ENCODE data around the gene SAMD4A. TPM values are rescaled to one million over a fixed set of nuclear protein-coding genes. Genes with fewer than 3 reads are reported as not detected.

Gene SAMD4A
- total RNA-seq, 4 donors from 2014 or later, result 2.9 to 19.5 (median 3.9) TPM

DNA sequence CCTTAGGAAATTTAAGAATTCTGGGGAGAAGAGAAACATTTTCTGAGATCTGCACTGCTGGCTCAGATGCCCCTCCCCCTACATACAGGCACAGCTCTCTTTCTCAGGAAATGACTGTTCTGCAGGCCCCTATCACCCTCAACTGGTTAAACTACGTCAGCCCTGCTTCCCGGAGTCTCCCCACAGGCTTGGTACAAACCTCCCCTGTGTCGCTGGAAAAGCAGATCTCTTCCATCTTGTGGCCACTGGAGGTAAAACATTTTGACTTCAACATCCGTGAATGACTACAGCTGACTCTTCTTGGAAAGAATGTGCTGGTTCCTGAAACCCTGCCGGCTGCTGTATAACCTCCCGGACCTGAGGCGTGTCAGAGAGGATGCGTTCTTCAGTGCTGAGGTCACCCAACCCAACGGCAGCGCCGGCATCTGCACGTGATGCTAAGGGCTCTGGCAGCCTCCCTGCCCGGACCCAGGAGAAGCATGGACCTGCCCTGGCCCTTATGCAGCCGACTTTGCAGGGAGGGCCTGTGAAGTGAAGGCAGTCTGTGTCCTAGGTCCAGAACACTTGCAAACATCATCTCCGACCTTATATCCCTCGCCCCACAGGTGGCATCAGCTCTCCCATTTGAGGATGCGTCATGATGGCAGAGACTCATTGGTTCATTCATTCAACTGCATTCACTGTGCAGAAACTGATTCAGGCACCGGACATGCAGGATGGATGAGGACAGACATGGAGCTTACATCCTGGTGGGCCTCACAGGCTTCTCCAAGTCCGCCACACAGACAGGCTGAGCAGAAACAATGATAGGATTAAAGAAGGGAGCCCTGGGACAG, 206.5 kb downstream of the SAMD4A start:
- peaks cover 0 to 16% (median 0%) of the 10 kb centered on the region in 4 donors for H3K27me3 ChIP-seq

DNA sequence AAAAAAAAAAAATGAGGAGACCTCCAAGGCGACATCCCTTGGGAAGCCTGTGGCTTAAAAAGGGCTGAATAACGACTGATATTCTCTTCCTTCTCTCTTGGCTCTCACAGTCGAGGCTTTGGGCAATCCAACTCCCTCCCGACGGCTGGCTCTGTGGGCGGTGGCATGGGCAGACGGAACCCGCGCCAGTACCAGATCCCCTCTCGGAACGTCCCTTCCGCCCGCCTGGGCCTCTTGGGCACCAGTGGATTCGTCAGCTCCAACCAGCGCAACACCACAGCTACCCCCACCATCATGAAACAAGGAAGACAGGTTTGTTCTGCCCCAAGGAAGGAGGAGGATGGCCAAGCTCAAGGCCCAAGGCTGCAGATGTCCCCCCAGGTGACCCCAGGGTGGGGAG, 207.9 kb downstream of the SAMD4A start:
- TF ChIP-seq CTCF (IDR thresholded peaks at IDR 0.05) (no peak), POLR2A (IDR thresholded peaks at IDR 0.05) (no peak)
- WGBS, 2 donors, result 83 to 87% methylated on average over 9 to 14 of the region's 15 CpGs
- DNase-seq, result no peak
- Histone ChIP-seq H3K4me1 (peaks cover 19 to 43% (median 22%) of the 10 kb centered on the region in 3 donors), H3K27me3 (peaks cover 0 to 16% (median 0%) of the 10 kb centered on the region in 4 donors), H3K4me3 (no peak overlapping the region), H3K9me3 (no peaks in the 10 kb centered on the region), H3K36me3 (peaks cover 0 to 16% (median 0%) of the 10 kb centered on the region in 3 donors), H3K27ac (no peak overlapping the region)
- intact Hi-C loops (cut with DNase I), result loop anchor here (5.0 to 10.0 kb wide), 2 partner anchors 130 to 208 kb away; partner anchors contain the start of genes GCH1 and SAMD4A

More for the DNA sequence above, 206.5 kb downstream of the SAMD4A start:
- peak; percentile 38 to 79 (median 64) for TF ChIP-seq CTCF (IDR thresholded peaks at IDR 0.05)
- no peak for TF ChIP-seq POLR2A (IDR thresholded peaks at IDR 0.05)
- intact Hi-C loops (cut with DNase I), result loop anchor here (5.0 to 10.0 kb wide), 2 partner anchors 131 to 206 kb away; partner anchors contain the start of genes GCH1 and SAMD4A
- Histone ChIP-seq H3K4me1 (peaks cover 19 to 43% (median 22%) of the 10 kb centered on the region in 3 donors), H3K27ac (peak overlapping the region; percentile 65 to 91 (median 86)), H3K36me3 (peaks cover 0 to 11% (median 0%) of the 10 kb centered on the region in 3 donors), H3K4me3 (peak overlapping the region in 1 of 4 donors; percentile 19), H3K9me3 (no peaks in the 10 kb centered on the region)
- 10 to 20% methylated on average over 5 to 6 of the region's 19 CpGs for WGBS, 2 donors
- peak; percentile 64 for DNase-seq

DNA sequence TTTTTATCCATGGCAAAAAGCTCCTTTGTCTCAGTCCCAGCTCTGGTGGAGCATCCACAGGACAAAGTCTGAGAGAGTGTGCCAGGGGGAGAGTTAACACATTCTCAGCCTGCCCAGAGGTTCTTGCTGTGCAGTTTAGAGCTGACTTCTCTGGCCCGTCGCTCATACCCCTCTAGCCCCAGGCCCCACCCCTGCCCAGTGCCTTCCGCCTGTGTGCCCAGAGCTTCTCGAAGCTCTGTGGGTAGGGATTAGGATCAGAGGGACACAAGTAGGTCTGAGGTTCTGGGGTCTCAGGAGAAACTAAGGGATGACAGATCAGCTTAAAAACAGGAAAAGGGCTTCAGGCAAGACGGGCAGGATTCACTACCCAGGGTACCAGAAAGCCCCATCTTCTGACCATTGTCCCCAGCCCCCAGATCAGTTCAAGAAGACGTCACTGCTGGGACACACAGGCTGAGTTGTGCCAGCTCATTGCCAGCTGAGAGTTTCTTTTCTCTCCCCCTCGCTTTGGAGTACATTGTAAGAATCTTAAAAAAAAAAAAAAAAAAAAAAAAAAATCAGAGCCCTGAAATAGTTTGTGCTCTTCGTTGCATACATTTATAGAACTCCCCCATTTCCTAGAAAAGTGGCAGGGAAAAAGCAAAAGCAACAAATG, 208.7 kb downstream of the SAMD4A start:
- peaks cover 0 to 16% (median 0%) of the 10 kb centered on the region in 3 donors for H3K36me3 ChIP-seq
- H3K27ac ChIP-seq, result no peak overlapping the region
- intact Hi-C loops (cut with DNase I), result loop anchor here (10.0 kb wide), 1 partner anchor 129 kb away; the partner anchor contains the start of gene GCH1

DNA sequence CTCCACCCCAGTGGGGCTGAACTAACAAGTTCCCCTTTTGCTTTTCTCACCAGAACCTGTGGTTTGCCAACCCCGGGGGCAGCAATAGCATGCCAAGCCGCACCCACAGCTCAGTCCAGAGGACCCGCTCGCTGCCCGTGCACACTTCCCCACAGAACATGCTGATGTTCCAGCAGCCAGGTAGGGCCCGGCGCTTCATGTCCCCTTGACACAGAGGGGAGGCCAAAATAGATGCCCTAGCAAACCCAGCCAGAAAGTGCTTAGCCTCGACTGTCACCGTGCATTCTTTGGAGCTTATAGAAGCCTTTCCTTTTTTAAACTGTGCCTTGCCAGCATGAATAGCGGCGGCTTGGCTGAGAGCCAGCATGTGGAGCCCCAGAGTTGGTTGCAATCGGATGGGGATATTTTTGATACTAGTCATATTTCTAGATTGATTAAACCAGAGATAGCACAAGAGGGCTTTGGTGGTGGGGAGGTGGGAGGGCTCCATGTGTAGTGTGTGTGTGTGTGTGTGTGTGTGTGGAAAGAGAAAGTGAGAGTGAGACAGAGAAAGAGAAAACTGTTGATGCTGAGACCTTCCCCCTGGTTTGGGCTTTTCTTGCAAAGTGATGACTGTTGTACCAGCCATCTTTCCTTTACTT, 209.6 kb downstream of the SAMD4A start:
- intact Hi-C loops (cut with DNase I), result loop anchor here (10.0 kb wide), 1 partner anchor 128 kb away; the partner anchor contains the start of gene GCH1
- H3K4me1 ChIP-seq, result peaks cover 16 to 43% (median 22%) of the 10 kb centered on the region in 3 donors
- H3K36me3 ChIP-seq, result peaks cover 0 to 16% (median 0%) of the 10 kb centered on the region in 3 donors
- peaks cover 0 to 16% (median 0%) of the 10 kb centered on the region in 4 donors for H3K27me3 ChIP-seq
- H3K27ac ChIP-seq, result peak overlapping the region in 1 of 4 donors; percentile 25
- DNase-seq, result no peak
- TF ChIP-seq POLR2A (IDR thresholded peaks at IDR 0.05), result no peak
- no peak for TF ChIP-seq CTCF (IDR thresholded peaks at IDR 0.05)
- H3K4me3 ChIP-seq, result peak overlapping the region in 1 of 4 donors; percentile 19
- WGBS, 2 donors, result 4 to 9% methylated on average over 7 to 10 of the region's 12 CpGs
- H3K9me3 ChIP-seq, result no peaks in the 10 kb centered on the region

More for the DNA sequence above, 208.7 kb downstream of the SAMD4A start:
- TF ChIP-seq CTCF (IDR thresholded peaks at IDR 0.05) (no peak), POLR2A (IDR thresholded peaks at IDR 0.05) (no peak)
- Histone ChIP-seq H3K9me3 (no peaks in the 10 kb centered on the region), H3K4me1 (peaks cover 19 to 43% (median 22%) of the 10 kb centered on the region in 3 donors), H3K27me3 (peaks cover 0 to 16% (median 0%) of the 10 kb centered on the region in 4 donors), H3K4me3 (no peak overlapping the region)
- WGBS, 2 donors, result 51 to 69% methylated on average over 4 of the region's 8 CpGs
- DNase-seq, result no peak

Data from esophagus squamous epithelium (tissue), 5 donors.